K562 (cell line): ENCODE results near the gene KL. TPM values are rescaled to one million over a fixed set of nuclear protein-coding genes. Genes with fewer than 3 reads are reported as not detected.

ENCODE experiments used
- JUND ChIP-seq, 2 experiments: IDR thresholded peaks; 2 replicates in 1 of 2; 3 replicates in 1 of 2; pipeline ENCODE4 v1.6.1; 2011; ENCODE audit warnings: borderline replicate concordance in 2 of 2, low read depth in 2 of 2, low read length in 2 of 2, improper control_type of control experiment in 1 of 2, missing biosample characterization in 1 of 2, missing genetic modification characterization in 1 of 2, missing genetic modification reagents in 1 of 2
- NFE2L1 ChIP-seq: fragments of 450-650 bp; IDR thresholded peaks from 2 replicates; pipeline ENCODE4 v1.6.1; 2016; ENCODE audit warnings: missing genetic modification characterization, low read depth, mild to moderate bottlenecking, missing compliant biosample characterization, moderate library complexity, borderline replicate concordance
- OTX1 ChIP-seq: fragments of 450-650 bp; formaldehyde crosslinking; IDR thresholded peaks from 2 replicates; pipeline ENCODE4 v1.4.0; 2022; ENCODE audit warnings: mild to moderate bottlenecking
- TBL1XR1 ChIP-seq, 2 experiments: IDR thresholded peaks; 2 replicates each; pipeline ENCODE4 v1.6.1; 2012; ENCODE audit warnings: improper control_type of control experiment in 2 of 2, low read length in 2 of 2, mild to moderate bottlenecking in 1 of 2
- polyA plus RNA-seq, 8 experiments: library from polyadenylated mRNA; depleted of rRNA in 4 of 8; stranded (reverse) in 5 of 8; unstranded in 3 of 8; fragments of >200 nt; fragmentation: Nextera tagmentation in 2 of 8; fragmentation: Illumina TruSeq in 1 of 8; extraction: Ambion mirVana in 2 of 8; extraction: Trizol in 1 of 8; gene quantifications; 2 replicates each; pipeline versions ENCODE4 v1.2.1 to v1.2.3, GENCODE V29; 2011 to 2014; ENCODE audit warnings: inconsistent platforms in 1 of 8, missing spikeins in 1 of 8
- total RNA-seq, 7 experiments: library from RNA; depleted of rRNA in 6 of 7; stranded (reverse); fragments of >200 nt in 6 of 7; fragmentation: Illumina TruSeq in 2 of 7; extraction: Trizol in 2 of 7; gene quantifications; 2 replicates each; pipeline versions ENCODE4 v1.2.1 to v1.2.3, GENCODE V29; 2011 to 2021; ENCODE audit warnings: low replicate concordance in 1 of 7
- TF ChIP-seq, protein P1 (sequence below): fragments of 250-450 bp; sonication (Bioruptor Pico); IDR thresholded peaks from 2 replicates; pipeline ENCODE4 v1.9.0; 2021; ENCODE audit warnings: mild to moderate bottlenecking, inconsistent platforms
- TF ChIP-seq, protein P2 (sequence below): sonication (generic); formaldehyde crosslinking; IDR thresholded peaks from 2 replicates; pipeline ENCODE4 v1.8.1; 2023; ENCODE audit warnings: mild to moderate bottlenecking, missing genetic modification reagents

KL gene
- total and polyA plus RNA-seq, 9 of the 15 experiments (the other 6 are each of a cell fraction or from before 2014, with no cell fraction given): not detected

DNA sequence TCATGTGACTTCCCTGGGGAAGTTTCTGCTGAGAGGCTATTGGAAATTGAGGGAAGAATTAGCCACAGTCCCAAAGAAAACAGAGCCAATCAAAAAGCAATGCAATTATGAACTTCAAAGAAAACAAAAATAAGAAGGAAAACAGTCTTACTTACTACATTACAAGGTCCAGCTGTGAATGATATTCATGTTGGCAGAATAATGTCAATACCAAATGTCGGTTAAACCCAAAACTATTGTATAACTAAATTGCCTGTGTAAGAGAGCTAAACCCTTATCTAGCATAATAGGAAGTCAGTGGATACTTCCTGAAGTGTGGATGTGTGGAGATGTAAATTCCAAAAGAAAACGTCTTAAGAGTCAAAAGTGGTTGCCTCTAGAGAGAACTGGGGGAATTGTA, 12.4 kb downstream of the KL start (continued):
- no peak for TF ChIP-seq TBL1XR1 (IDR thresholded peaks at IDR 0.05; ENCODE audit: low read length in 2 of 2)
- TF ChIP-seq, protein P1, sequence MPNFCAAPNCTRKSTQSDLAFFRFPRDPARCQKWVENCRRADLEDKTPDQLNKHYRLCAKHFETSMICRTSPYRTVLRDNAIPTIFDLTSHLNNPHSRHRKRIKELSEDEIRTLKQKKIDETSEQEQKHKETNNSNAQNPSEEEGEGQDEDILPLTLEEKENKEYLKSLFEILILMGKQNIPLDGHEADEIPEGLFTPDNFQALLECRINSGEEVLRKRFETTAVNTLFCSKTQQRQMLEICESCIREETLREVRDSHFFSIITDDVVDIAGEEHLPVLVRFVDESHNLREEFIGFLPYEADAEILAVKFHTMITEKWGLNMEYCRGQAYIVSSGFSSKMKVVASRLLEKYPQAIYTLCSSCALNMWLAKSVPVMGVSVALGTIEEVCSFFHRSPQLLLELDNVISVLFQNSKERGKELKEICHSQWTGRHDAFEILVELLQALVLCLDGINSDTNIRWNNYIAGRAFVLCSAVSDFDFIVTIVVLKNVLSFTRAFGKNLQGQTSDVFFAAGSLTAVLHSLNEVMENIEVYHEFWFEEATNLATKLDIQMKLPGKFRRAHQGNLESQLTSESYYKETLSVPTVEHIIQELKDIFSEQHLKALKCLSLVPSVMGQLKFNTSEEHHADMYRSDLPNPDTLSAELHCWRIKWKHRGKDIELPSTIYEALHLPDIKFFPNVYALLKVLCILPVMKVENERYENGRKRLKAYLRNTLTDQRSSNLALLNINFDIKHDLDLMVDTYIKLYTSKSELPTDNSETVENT (CRISPR knock-in tag): no peak
- TF ChIP-seq OTX1: no peak
- TF ChIP-seq, protein P2, sequence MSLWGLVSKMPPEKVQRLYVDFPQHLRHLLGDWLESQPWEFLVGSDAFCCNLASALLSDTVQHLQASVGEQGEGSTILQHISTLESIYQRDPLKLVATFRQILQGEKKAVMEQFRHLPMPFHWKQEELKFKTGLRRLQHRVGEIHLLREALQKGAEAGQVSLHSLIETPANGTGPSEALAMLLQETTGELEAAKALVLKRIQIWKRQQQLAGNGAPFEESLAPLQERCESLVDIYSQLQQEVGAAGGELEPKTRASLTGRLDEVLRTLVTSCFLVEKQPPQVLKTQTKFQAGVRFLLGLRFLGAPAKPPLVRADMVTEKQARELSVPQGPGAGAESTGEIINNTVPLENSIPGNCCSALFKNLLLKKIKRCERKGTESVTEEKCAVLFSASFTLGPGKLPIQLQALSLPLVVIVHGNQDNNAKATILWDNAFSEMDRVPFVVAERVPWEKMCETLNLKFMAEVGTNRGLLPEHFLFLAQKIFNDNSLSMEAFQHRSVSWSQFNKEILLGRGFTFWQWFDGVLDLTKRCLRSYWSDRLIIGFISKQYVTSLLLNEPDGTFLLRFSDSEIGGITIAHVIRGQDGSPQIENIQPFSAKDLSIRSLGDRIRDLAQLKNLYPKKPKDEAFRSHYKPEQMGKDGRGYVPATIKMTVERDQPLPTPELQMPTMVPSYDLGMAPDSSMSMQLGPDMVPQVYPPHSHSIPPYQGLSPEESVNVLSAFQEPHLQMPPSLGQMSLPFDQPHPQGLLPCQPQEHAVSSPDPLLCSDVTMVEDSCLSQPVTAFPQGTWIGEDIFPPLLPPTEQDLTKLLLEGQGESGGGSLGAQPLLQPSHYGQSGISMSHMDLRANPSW (CRISPR knock-in tag): no peak
- TF ChIP-seq NFE2L1: no peak
- TF ChIP-seq JUND (IDR thresholded peaks at IDR 0.05; ENCODE audit: borderline replicate concordance, low read depth, low read length): no peak
- no peak for TF ChIP-seq JUND (tag; IDR thresholded peaks at IDR 0.05; ENCODE audit: borderline replicate concordance, low read depth, low read length)
